Activated CD4-positive, alpha-beta T cell treated with anti-CD3 and anti-CD28 coated beads for 36 hours (primary cell): Measurements from ENCODE around the gene ACADM. TPM values are rescaled to one million over a fixed set of nuclear protein-coding genes. Genes with fewer than 3 reads are reported as not detected.

Experiments
- total RNA-seq, 2 experiments: library from RNA; stranded (reverse); gene quantifications; one replicate each; pipeline ENCODE4 v1.2.3, GENCODE V29; 2021

ACADM gene
- total RNA-seq, 2 experiments from 2014 or later, result 47.2 to 51.8 TPM

Other genes with a start within 250 kb of the ACADM start
- gene SLC44A5, start 113.6 kb upstream of the ACADM start, total RNA-seq, result not detected
- 100 to 1,000 TPM; 121 to 190 TPM for gene RABGGTB, start 61.5 kb downstream of the ACADM start, total RNA-seq
- under 1 TPM; 0.21 to 0.39 TPM for gene MSH4, start 72.2 kb downstream of the ACADM start, total RNA-seq
- gene ASB17, start 207.7 kb downstream of the ACADM start, total RNA-seq, result not detected